Prostate gland (tissue), 2 donors: ENCODE results near the gene PDE6B.

ENCODE experiments used
- CTCF ChIP-seq, 4 experiments: fragments of 200-600 bp in 2 of 4; fragments of 450-650 bp in 2 of 4; sonication (generic) in 2 of 4; IDR thresholded peaks; 1 replicate in 3 of 4; 2 replicates in 1 of 4; pipeline ENCODE4 v1.5.1; 2016 to 2019; ENCODE audit warnings: antibody characterized with exemption in 4 of 4, mild to moderate bottlenecking in 2 of 4, moderate library complexity in 2 of 4
- POLR2A ChIP-seq: fragments of 450-650 bp; IDR thresholded peaks from one replicate; pipeline ENCODE4 v1.6.1; 2016; ENCODE audit warnings: antibody characterized with exemption, mild to moderate bottlenecking
- POLR2AphosphoS5 ChIP-seq: sonication (generic); formaldehyde crosslinking; IDR thresholded peaks from one replicate; pipeline ENCODE4 v1.6.1; 2017; ENCODE audit warnings: antibody characterized with exemption

- TF ChIP-seq POLR2A (no peak), CTCF (IDR thresholded peaks at IDR 0.05) (no peak), POLR2AphosphoS5 (peak; percentile 40)
Measured at GRCh38 chr4:677431-678293, 52.3 kb downstream of the PDE6B start.
